Panc1 (cell line): Measurements from ENCODE around the gene MORC3. TPM values are rescaled to one million over a fixed set of nuclear protein-coding genes. Genes with fewer than 3 reads are reported as not detected.
"Not testable (repeated sequence)": the region's sequence is repeated elsewhere in the genome, so short reads cannot be mapped to it uniquely, and the experiment has no call there.

Experiments
- ATAC-seq: fragments of 200-7000 bp; cut with Tn5 transposase; 2 replicates; pipeline ENCODE4 v1.9.1; 2020; ENCODE audit warnings: mild to moderate bottlenecking, moderate library complexity
- BruUV-seq: library from RNA; stranded (reverse); fragments of 400-500 nt; replicated peaks from 2 replicates; lab custom pipeline; 2021; lab: Mats Ljungman, UMichigan
- CTCF ChIA-PET: fragments of 300-600 bp; sonication (Branson Sonifier 250); formaldehyde crosslinking; loops from one replicate; lab custom pipeline; 2022; ENCODE audit warnings: antibody characterized with exemption; lab: Charles Lee
- POLR2A ChIA-PET: fragments of 300-600 bp; sonication (Branson Sonifier 250); formaldehyde crosslinking; loops from one replicate; lab custom pipeline; 2022; ENCODE audit warnings: antibody characterized with exemption; lab: Charles Lee
- DNase-seq: peaks from one replicate; pipeline ENCODE4 v3.0.0-alpha.2; 2010; ENCODE audit warnings: low read depth, low spot score
- H3K27ac ChIP-seq: 2 replicates; pipeline ENCODE4 v1.5.1; 2011; ENCODE audit warnings: mild to moderate bottlenecking, low read length, inconsistent platforms
- H3K27me3 ChIP-seq: fragments of 200-500 bp; sonication (Bioruptor generic); 2 replicates; pipeline ENCODE4 v1.6.0; 2014; ENCODE audit warnings: low read length, inconsistent platforms; ENCODE audit not compliant: control insufficient read depth, insufficient read depth
- H3K36me3 ChIP-seq: fragments of 200-500 bp; sonication (Bioruptor generic); 2 replicates; pipeline ENCODE4 v1.5.1; 2014; ENCODE audit warnings: inconsistent platforms, mild to moderate bottlenecking, low read length, moderate library complexity; ENCODE audit not compliant: control insufficient read depth, insufficient read depth
- H3K4me1 ChIP-seq: 2 replicates; pipeline ENCODE4 v1.5.1; 2011; ENCODE audit warnings: inconsistent platforms, mild to moderate bottlenecking, low read length, moderate library complexity; ENCODE audit not compliant: control insufficient read depth, insufficient read depth
- H3K4me3 ChIP-seq, 2 experiments: 2 replicates each; pipeline ENCODE4 v1.5.1; 2011 to 2012; ENCODE audit warnings: low read depth in 2 of 2, low read length in 2 of 2, mild to moderate bottlenecking in 2 of 2, inconsistent platforms in 1 of 2, moderate library complexity in 1 of 2
- H3K9me3 ChIP-seq: fragments of 200-500 bp; sonication (Bioruptor generic); 2 replicates; pipeline ENCODE4 v1.5.1; 2014; ENCODE audit warnings: low read depth, mild to moderate bottlenecking, inconsistent platforms, low read length, moderate library complexity; ENCODE audit not compliant: control insufficient read depth, insufficient read depth
- POLR2AphosphoS5 ChIP-seq: IDR thresholded peaks from 2 replicates; pipeline ENCODE4 v1.6.1; 2012; ENCODE audit warnings: mild to moderate bottlenecking, low read depth, low read length, moderate library complexity
- SIN3A ChIP-seq: IDR thresholded peaks from 2 replicates; pipeline ENCODE4 v1.6.1; 2012; ENCODE audit warnings: low read depth, mild to moderate bottlenecking, low read length, moderate library complexity, borderline replicate concordance; ENCODE audit not compliant: insufficient read depth
- TCF7L2 ChIP-seq: IDR thresholded peaks from 2 replicates; pipeline ENCODE4 v1.6.1; 2011; ENCODE audit warnings: mild to moderate bottlenecking, low read depth, low read length, inconsistent platforms
- in situ Hi-C: cut with HindIII; loops from 2 replicates; pipeline ENCODE4 v1.10.0; 2016; ENCODE audit warnings: low sequenced_read_pairs, low pct_unique_long_range_greater_than_20kb
- intact Hi-C: fragments of 100-400 bp; cut with micrococcal nuclease; formaldehyde crosslinking; loops from one replicate; pipeline ENCODE4 v1.10.0; 2022; ENCODE audit not compliant: unreplicated experiment
- total RNA-seq: library from RNA; stranded (reverse); gene quantifications from one replicate; pipeline ENCODE4 v1.2.1, GENCODE V29; 2021; ENCODE audit not compliant: unreplicated experiment
- TF ChIP-seq, protein P1 (sequence below): fragments of 450-650 bp; IDR thresholded peaks from 2 replicates; pipeline ENCODE4 v1.5.1; 2017; ENCODE audit warnings: mild to moderate bottlenecking
- TF ChIP-seq, protein P2 (sequence below), 2 experiments: IDR thresholded peaks; 2 replicates each; pipeline ENCODE4 v1.6.1; 2011 to 2012; ENCODE audit warnings: low read depth in 2 of 2, control low read depth in 1 of 2, low read length in 1 of 2, mild to moderate bottlenecking in 1 of 2, moderate library complexity in 1 of 2; ENCODE audit not compliant: insufficient read depth in 1 of 2

MORC3 gene
- total RNA-seq, 1 experiment from 2014 or later, result 16.8 TPM

DNA sequence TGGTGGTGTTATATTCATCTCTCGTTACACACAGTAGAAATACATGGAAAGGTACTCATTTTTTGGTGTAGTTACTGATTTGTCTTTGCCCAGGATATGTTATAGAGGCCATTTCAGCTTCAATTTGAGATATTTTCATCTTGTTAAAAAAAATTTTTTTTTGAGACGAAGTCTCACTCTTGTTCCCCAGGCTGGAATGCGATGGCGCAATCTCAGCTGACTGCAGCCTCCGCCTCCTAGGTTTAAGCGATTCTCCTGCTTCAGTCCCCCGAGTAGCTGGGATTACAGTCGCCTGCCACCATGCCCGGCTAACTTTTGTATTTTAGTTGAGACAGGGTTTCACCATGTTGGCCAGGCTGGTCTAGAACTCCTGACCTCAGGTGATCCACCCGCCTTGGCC lies 19.0 kb downstream of the MORC3 start:
- Histone ChIP-seq H3K36me3 (peaks cover 15% of the 10 kb centered on the region), H3K4me3 (no peak overlapping the region), H3K9me3 (no peaks in the 10 kb centered on the region), H3K4me1 (no peaks in the 10 kb centered on the region), H3K27ac (no peak overlapping the region), H3K27me3 (no peaks in the 10 kb centered on the region)
- ATAC-seq (no peak), DNase-seq (no peak)
- ChIA-PET CTCF (no interaction called here), POLR2A (no interaction called here)
- TF ChIP-seq, protein P1, sequence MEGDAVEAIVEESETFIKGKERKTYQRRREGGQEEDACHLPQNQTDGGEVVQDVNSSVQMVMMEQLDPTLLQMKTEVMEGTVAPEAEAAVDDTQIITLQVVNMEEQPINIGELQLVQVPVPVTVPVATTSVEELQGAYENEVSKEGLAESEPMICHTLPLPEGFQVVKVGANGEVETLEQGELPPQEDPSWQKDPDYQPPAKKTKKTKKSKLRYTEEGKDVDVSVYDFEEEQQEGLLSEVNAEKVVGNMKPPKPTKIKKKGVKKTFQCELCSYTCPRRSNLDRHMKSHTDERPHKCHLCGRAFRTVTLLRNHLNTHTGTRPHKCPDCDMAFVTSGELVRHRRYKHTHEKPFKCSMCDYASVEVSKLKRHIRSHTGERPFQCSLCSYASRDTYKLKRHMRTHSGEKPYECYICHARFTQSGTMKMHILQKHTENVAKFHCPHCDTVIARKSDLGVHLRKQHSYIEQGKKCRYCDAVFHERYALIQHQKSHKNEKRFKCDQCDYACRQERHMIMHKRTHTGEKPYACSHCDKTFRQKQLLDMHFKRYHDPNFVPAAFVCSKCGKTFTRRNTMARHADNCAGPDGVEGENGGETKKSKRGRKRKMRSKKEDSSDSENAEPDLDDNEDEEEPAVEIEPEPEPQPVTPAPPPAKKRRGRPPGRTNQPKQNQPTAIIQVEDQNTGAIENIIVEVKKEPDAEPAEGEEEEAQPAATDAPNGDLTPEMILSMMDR, result no peak
- no peak for TF ChIP-seq SIN3A
- no peak for TF ChIP-seq TCF7L2
- no peak for TF ChIP-seq POLR2AphosphoS5
- TF ChIP-seq, protein P2, sequence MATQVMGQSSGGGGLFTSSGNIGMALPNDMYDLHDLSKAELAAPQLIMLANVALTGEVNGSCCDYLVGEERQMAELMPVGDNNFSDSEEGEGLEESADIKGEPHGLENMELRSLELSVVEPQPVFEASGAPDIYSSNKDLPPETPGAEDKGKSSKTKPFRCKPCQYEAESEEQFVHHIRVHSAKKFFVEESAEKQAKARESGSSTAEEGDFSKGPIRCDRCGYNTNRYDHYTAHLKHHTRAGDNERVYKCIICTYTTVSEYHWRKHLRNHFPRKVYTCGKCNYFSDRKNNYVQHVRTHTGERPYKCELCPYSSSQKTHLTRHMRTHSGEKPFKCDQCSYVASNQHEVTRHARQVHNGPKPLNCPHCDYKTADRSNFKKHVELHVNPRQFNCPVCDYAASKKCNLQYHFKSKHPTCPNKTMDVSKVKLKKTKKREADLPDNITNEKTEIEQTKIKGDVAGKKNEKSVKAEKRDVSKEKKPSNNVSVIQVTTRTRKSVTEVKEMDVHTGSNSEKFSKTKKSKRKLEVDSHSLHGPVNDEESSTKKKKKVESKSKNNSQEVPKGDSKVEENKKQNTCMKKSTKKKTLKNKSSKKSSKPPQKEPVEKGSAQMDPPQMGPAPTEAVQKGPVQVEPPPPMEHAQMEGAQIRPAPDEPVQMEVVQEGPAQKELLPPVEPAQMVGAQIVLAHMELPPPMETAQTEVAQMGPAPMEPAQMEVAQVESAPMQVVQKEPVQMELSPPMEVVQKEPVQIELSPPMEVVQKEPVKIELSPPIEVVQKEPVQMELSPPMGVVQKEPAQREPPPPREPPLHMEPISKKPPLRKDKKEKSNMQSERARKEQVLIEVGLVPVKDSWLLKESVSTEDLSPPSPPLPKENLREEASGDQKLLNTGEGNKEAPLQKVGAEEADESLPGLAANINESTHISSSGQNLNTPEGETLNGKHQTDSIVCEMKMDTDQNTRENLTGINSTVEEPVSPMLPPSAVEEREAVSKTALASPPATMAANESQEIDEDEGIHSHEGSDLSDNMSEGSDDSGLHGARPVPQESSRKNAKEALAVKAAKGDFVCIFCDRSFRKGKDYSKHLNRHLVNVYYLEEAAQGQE (IDR thresholded peaks at IDR 0.05; ENCODE audit: insufficient read depth in 1 of 2, low read depth in 2 of 2, low read length in 1 of 2), result no peak
- BruUV-seq, result no TSS peak
- intact Hi-C loops, result no loop called here
- in situ Hi-C loops, result no loop called here

DNA sequence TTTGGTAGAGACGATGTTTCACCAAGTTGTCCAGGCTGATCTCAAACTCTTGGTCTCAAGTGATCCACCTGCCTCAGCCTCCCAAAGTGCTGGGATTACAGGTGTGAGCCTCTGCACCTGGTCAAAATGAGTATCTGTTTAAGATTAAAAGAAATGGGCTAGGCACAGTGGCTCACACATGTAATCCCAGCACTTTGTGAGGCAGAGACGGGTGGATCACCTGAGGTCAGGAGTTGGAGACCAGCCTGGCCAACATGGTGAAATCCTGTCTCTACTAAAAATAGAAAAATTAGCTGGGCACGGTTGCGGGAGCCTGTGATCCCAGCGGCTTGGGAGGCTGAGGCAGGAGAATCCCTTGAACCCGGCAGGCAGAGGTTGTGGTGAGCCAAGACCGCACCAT lies 22.6 kb downstream of the MORC3 start:
- H3K9me3 ChIP-seq, in situ Hi-C loops, ATAC-seq, H3K27me3 ChIP-seq, H3K4me3 ChIP-seq, POLR2A ChIA-PET, BruUV-seq, DNase-seq, H3K4me1 ChIP-seq, H3K27ac ChIP-seq, intact Hi-C loops: not testable (repeated sequence)
- CTCF ChIA-PET, result interaction anchor here (0.7 kb wide), 1 partner anchor 132 kb away, joined by 6 read pairs; no protein-coding TSS in a partner anchor
- H3K36me3 ChIP-seq, result peaks cover 25% of the 10 kb centered on the region

DNA sequence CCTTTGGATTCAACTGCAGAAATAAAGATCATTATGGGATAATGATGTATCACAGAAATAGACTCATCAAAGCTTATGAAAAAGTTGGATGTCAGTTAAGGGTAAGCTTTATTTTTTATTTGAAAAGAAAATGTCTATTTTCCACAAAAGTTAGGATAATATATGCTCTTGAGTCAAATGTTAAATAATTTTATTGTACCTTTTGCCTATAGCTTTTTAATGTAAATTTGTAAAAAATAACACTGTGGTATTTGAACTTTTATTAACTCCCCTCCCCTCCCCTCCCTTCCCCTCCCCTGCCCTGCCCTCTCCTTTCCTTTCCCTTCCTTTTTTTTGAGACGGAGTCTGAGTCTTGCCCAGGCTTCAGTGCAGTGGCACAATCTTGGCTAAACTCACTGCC lies 24.9 kb downstream of the MORC3 start:
- ATAC-seq, result no peak
- Histone ChIP-seq H3K27ac (no peak overlapping the region), H3K27me3 (no peaks in the 10 kb centered on the region), H3K9me3 (no peaks in the 10 kb centered on the region), H3K4me3 (no peak overlapping the region), H3K4me1 (no peaks in the 10 kb centered on the region), H3K36me3 (peaks cover 25% of the 10 kb centered on the region)
- no TSS peak for BruUV-seq
- no peak for DNase-seq
- intact Hi-C loops, result no loop called here
- TF ChIP-seq POLR2AphosphoS5 (no peak), TCF7L2 (no peak), SIN3A (no peak)
- TF ChIP-seq, protein P2 (IDR thresholded peaks at IDR 0.05; ENCODE audit: insufficient read depth in 1 of 2, low read depth in 2 of 2, low read length in 1 of 2), result no peak
- TF ChIP-seq, protein P1, result no peak
- CTCF ChIA-PET, result no interaction called here
- in situ Hi-C loops, result no loop called here
- POLR2A ChIA-PET, result no interaction called here
